ENCODE results near the gene SLC45A2.

The SLC45A2 gene

GRCh38 chr5:34007201-34007620, 22.7 kb upstream of the SLC45A2 start:
- peak; percentile 40 for DNase-seq

- DNase-seq: no peak
These were observed 21.2 kb upstream of the SLC45A2 start for GRCh38 chr5:34005681-34006080.

GRCh38 chr5:34005211-34005610, 20.7 kb upstream of the SLC45A2 start:
- DNase-seq: no peak

- no peak for DNase-seq
These were observed 19.4 kb upstream of the SLC45A2 start for GRCh38 chr5:34003941-34004340.

GRCh38 chr5:34002629-34003328, 18.3 kb upstream of the SLC45A2 start:
- DNase-seq: no peak

- no peak for DNase-seq
These were observed 16.8 kb upstream of the SLC45A2 start for GRCh38 chr5:34001241-34001841.

GRCh38 chr5:33999978-34000377, 15.5 kb upstream of the SLC45A2 start:
- no peak for DNase-seq

- DNase-seq: peak; percentile 83
These were observed 13.0 kb upstream of the SLC45A2 start for GRCh38 chr5:33997331-33997983.

- DNase-seq: no peak
These were observed 11.4 kb upstream of the SLC45A2 start for GRCh38 chr5:33995865-33996264.

GRCh38 chr5:33994845-33995244, 10.4 kb upstream of the SLC45A2 start:
- DNase-seq: no peak

- DNase-seq: no peak
These were observed 8.4 kb upstream of the SLC45A2 start for GRCh38 chr5:33992864-33993263.

GRCh38 chr5:33985447-33985846, 954 bp upstream of the SLC45A2 start:
- no peak for DNase-seq

- DNase-seq: no peak
These were observed 315 bp downstream of the SLC45A2 start for GRCh38 chr5:33984178-33984577.

GRCh38 chr5:33981408-33982162, 2.9 kb downstream of the SLC45A2 start:
- DNase-seq: no peak

GRCh38 chr5:33980030-33980429, 4.5 kb downstream of the SLC45A2 start:
- no peak for DNase-seq

GRCh38 chr5:33978306-33978705, 6.2 kb downstream of the SLC45A2 start:
- DNase-seq: no peak

- no peak for DNase-seq
These were observed 8.2 kb downstream of the SLC45A2 start for GRCh38 chr5:33976307-33976706.

- DNase-seq: no peak
These were observed 8.6 kb downstream of the SLC45A2 start for GRCh38 chr5:33975852-33976251.

- DNase-seq: no peak
These were observed 11.2 kb downstream of the SLC45A2 start for GRCh38 chr5:33973271-33973670.

- peak; percentile 59 for DNase-seq
These were observed 14.7 kb downstream of the SLC45A2 start for GRCh38 chr5:33969572-33970452.

- DNase-seq: no peak
These were observed 16.1 kb downstream of the SLC45A2 start for GRCh38 chr5:33968211-33969005.

GRCh38 chr5:33966805-33967204, 17.7 kb downstream of the SLC45A2 start:
- no peak for DNase-seq

Measured in hematopoietic multipotent progenitor cell treated with erythropoietin and hydrocortisone succinate and interleukin-3 and kit ligand, for 6 days (in vitro differentiated cells).